GM12878 (cell line): ENCODE data around the gene RTN4R. TPM values are rescaled to one million over a fixed set of nuclear protein-coding genes. Genes with fewer than 3 reads are reported as not detected.
A peak's percentile ranks its signal among the peaks of the same experiment; 100 is the strongest.

Experiments
- ATAC-seq: fragments of 200-7000 bp; cut with Tn5 transposase; 3 replicates; pipeline ENCODE4 v1.9.1; 2020; ENCODE audit warnings: mild to moderate bottlenecking, moderate library complexity
- BruUV-seq: library from RNA; stranded (reverse); fragments of 400-500 nt; replicated peaks from 2 replicates; lab custom pipeline; 2021; lab: Mats Ljungman, UMichigan
- CTCF ChIA-PET: fragments of 300-600 bp; sonication (Branson Sonifier 250); formaldehyde crosslinking; extraction: SDS; loops from one replicate; lab custom pipeline; 2021; ENCODE audit warnings: inconsistent platforms; lab: Yijun Ruan, JAX
- POLR2A ChIA-PET: fragments of 350-600 bp; formaldehyde crosslinking; extraction: SDS; loops from one replicate; lab custom pipeline; 2021; ENCODE audit warnings: inconsistent platforms; lab: Charles Lee
- RAD21 ChIA-PET: fragments of 300-600 bp; sonication (Branson Sonifier 250); formaldehyde crosslinking; loops from one replicate; lab custom pipeline; 2023; ENCODE audit warnings: antibody characterized with exemption; ENCODE audit not compliant: unreplicated experiment; lab: Charles Lee
- SMC1A ChIA-PET: fragments of 300-600 bp; sonication (Branson Sonifier 250); formaldehyde crosslinking; loops from one replicate; lab custom pipeline; 2023; ENCODE audit not compliant: unreplicated experiment, uncharacterized antibody; lab: Charles Lee
- DNase-seq: peaks from one replicate; pipeline ENCODE4 v3.0.0-alpha.2; 2011; ENCODE audit warnings: low read depth, low spot score
- FAIRE-seq: peaks from 3 replicates; lab custom pipeline; 2011; peaks lifted over from hg19 to GRCh38; lab: Jason Lieb, UNC
- H2AFZ ChIP-seq: 2 replicates; pipeline ENCODE4 v1.6.0; 2011; ENCODE audit warnings: low read depth, low read length, control low read depth; ENCODE audit not compliant: control insufficient read depth
- H3K27ac ChIP-seq: 2 replicates; pipeline ENCODE4 v1.5.1; 2011; ENCODE audit warnings: control low read depth; ENCODE audit not compliant: control insufficient read depth, insufficient read depth
- H3K27me3 ChIP-seq, 2 experiments: replicated peaks in 1 of 2; 2 replicates each; pipeline versions ENCODE4 v1.6.0 to v1.6.1; 2011; ENCODE audit warnings: low read length in 1 of 2; ENCODE audit not compliant: control insufficient read depth in 2 of 2, insufficient read depth in 2 of 2
- H3K36me3 ChIP-seq, 2 experiments: 2 replicates each; pipeline ENCODE4 v1.5.1; 2011; ENCODE audit warnings: low read length in 1 of 2; ENCODE audit not compliant: control insufficient read depth in 2 of 2, insufficient read depth in 2 of 2
- H3K4me1 ChIP-seq: 2 replicates; pipeline ENCODE4 v1.6.1; 2011; ENCODE audit warnings: mild to moderate bottlenecking, low read length, moderate library complexity, mixed read lengths; ENCODE audit not compliant: control insufficient read depth, insufficient read depth
- H3K4me2 ChIP-seq: 2 replicates; pipeline ENCODE4 v1.6.0; 2011; ENCODE audit warnings: control low read depth; ENCODE audit not compliant: control insufficient read depth, insufficient read depth
- H3K4me3 ChIP-seq: fragments of 200-600 bp; sonication (generic); 2 replicates; pipeline ENCODE4 v1.5.1; 2016
- H3K79me2 ChIP-seq: 2 replicates; pipeline ENCODE4 v1.6.0; 2011; ENCODE audit warnings: low read length; ENCODE audit not compliant: control insufficient read depth, insufficient read depth
- H3K9ac ChIP-seq: 2 replicates; pipeline ENCODE4 v1.8.0; 2011; ENCODE audit warnings: low read length, control low read depth, mixed read lengths; ENCODE audit not compliant: control insufficient read depth, insufficient read depth
- H3K9me3 ChIP-seq: replicated peaks from 3 replicates; pipeline ENCODE4 v1.5.1; 2011; ENCODE audit warnings: mild to moderate bottlenecking, low read length; ENCODE audit not compliant: control insufficient read depth, insufficient read depth
- H4K20me1 ChIP-seq: 2 replicates; pipeline ENCODE4 v1.6.0; 2011; ENCODE audit not compliant: control insufficient read depth, insufficient read depth
- BCLAF1 ChIP-seq: fragments of 450-650 bp; IDR thresholded peaks from 2 replicates; pipeline ENCODE4 v1.6.1; 2017; ENCODE audit warnings: antibody characterized with exemption, mild to moderate bottlenecking, moderate library complexity
- HDAC6 ChIP-seq: fragments of 200-600 bp; sonication (generic); IDR thresholded peaks from one replicate; pipeline ENCODE4 v1.8.0; 2017; ENCODE audit warnings: antibody characterized with exemption; ENCODE audit not compliant: unreplicated experiment
- MLLT1 ChIP-seq: fragments of 450-650 bp; IDR thresholded peaks from 2 replicates; pipeline ENCODE4 v1.6.1; 2016; ENCODE audit warnings: mild to moderate bottlenecking
- NR2C1 ChIP-seq: fragments of 450-650 bp; IDR thresholded peaks from 2 replicates; pipeline ENCODE4 v1.6.1; 2017; ENCODE audit warnings: antibody characterized with exemption, mild to moderate bottlenecking, moderate library complexity
- USF1 ChIP-seq: IDR thresholded peaks from 2 replicates; pipeline ENCODE4 v1.6.1; 2011; ENCODE audit warnings: borderline replicate concordance, low read depth, mild to moderate bottlenecking, moderate library complexity, mixed read lengths, low read length; ENCODE audit not compliant: insufficient read depth; ENCODE audit errors: extremely low read length
- WGBS: methylation state at CpG from one replicate; pipeline ENCODE4 v1.1.6; 2016; ENCODE audit warnings: low lambda C conversion rate; ENCODE audit not compliant: insufficient replicate concordance, insufficient coverage; ENCODE audit errors: missing lambda C conversion rate; 5-methylcytosine and 5-hydroxymethylcytosine counted together
- in situ Hi-C: fragments of 300-500 bp; cut with MboI; formaldehyde crosslinking; loops from 9 replicates; pipeline ENCODE4 v1.14.3; 2018; ENCODE audit warnings: mixed read lengths
- intact Hi-C: fragments of 100-400 bp; cut with micrococcal nuclease; formaldehyde crosslinking; loops from one replicate; pipeline ENCODE4 v1.14.2; 2022; ENCODE audit not compliant: unreplicated experiment
- polyA plus RNA-seq, 11 experiments: library from polyadenylated mRNA; depleted of rRNA in 4 of 11; unstranded in 6 of 11; stranded (reverse) in 5 of 11; fragments of >200 nt; fragmentation: Nextera tagmentation in 4 of 11; fragmentation: Illumina TruSeq in 1 of 11; extraction: Ambion mirVana in 4 of 11; extraction: Trizol in 1 of 11; gene quantifications; 1 replicate in 1 of 11; 2 replicates in 10 of 11; pipeline versions ENCODE4 v1.2.1 to v1.2.3, GENCODE V29; 2011 to 2016; ENCODE audit warnings: inconsistent platforms in 2 of 11, missing spikeins in 2 of 11, low read depth in 1 of 11
- total RNA-seq, 4 experiments: library from RNA; depleted of rRNA in 3 of 4; stranded (reverse); fragments of >200 nt in 3 of 4; fragmentation: Illumina TruSeq in 1 of 4; extraction: Trizol in 1 of 4; gene quantifications; 2 replicates each; pipeline versions ENCODE4 v1.2.1 to v1.2.3, GENCODE V29; 2013 to 2021

Gene RTN4R
- total and polyA plus RNA-seq, 10 of the 15 experiments (the other 5 are each of a cell fraction or from before 2014, with no cell fraction given) = 0.03 to 1.0 (median 0.60) TPM; not detected in 2

- DNase-seq = no peak
- no TSS peak for BruUV-seq
- no peaks in the 10 kb centered on the region for H4K20me1 ChIP-seq
- peak overlapping the region; percentile 89 for H3K4me2 ChIP-seq
- SMC1A ChIA-PET = no interaction called here
- no peak overlapping the region for H3K9ac ChIP-seq
- in situ Hi-C loops = loop anchor here (10.0 kb wide), 1 partner anchor 144 kb away; the partner anchor contains the start of gene CCDC188
- POLR2A ChIA-PET = no interaction called here
- H2AFZ ChIP-seq = peak overlapping the region; percentile 80
- TF ChIP-seq HDAC6 (no peak), USF1 (peak; percentile 2)
- RAD21 ChIA-PET = no interaction called here
- no peak for FAIRE-seq
- intact Hi-C loops = no loop called here
- H3K36me3 ChIP-seq = no peaks in the 10 kb centered on the region
- CTCF ChIA-PET = no interaction called here
- peak; percentile 93 for ATAC-seq
- H3K79me2 ChIP-seq = no peaks in the 10 kb centered on the region
- H3K4me1 ChIP-seq = no peaks in the 10 kb centered on the region
- no peak overlapping the region for H3K27ac ChIP-seq
- H3K9me3 ChIP-seq = no peaks in the 10 kb centered on the region
- H3K4me3 ChIP-seq = peak overlapping the region; percentile 65; the same call in 1 of the 2 replicates
- 11% methylated on average over 50 of the region's 90 CpGs for WGBS
- H3K27me3 ChIP-seq = no peaks in the 10 kb centered on the region; a peak in 2 of 4 replicates
Measured at GRCh38 chr22:20298803-20299745, 31.0 kb upstream of the RTN4R start.

- Histone ChIP-seq H3K9me3 (no peaks in the 10 kb centered on the region), H3K36me3 (no peaks in the 10 kb centered on the region)
- RAD21 ChIA-PET = no interaction called here
- POLR2A ChIA-PET = no interaction called here
- TF ChIP-seq MLLT1 = no peak
- TF ChIP-seq NR2C1 = no peak
- no peak for TF ChIP-seq BCLAF1
- TF ChIP-seq, all 136 proteins: peak for 0
- no peak for FAIRE-seq
- Histone ChIP-seq H3K9ac (no peak overlapping the region), H3K27ac (no peak overlapping the region), H2AFZ (no peak overlapping the region), H3K4me2 (no peak overlapping the region), H3K27me3 (no peaks in the 10 kb centered on the region; a peak in 2 of 4 replicates), H3K4me3 (no peak overlapping the region), H3K79me2 (no peaks in the 10 kb centered on the region), H3K4me1 (no peaks in the 10 kb centered on the region), H4K20me1 (no peaks in the 10 kb centered on the region)
- in situ Hi-C loops (loop anchor here (10.0 kb wide), 1 partner anchor 143 kb away; the partner anchor contains the start of gene CCDC188), intact Hi-C loops (no loop called here)
- DNase-seq = no peak
- no TSS peak for BruUV-seq
- CTCF ChIA-PET = no interaction called here
- 74% methylated on average over 21 of the region's 25 CpGs for WGBS
- ATAC-seq = no peak
- SMC1A ChIA-PET = no interaction called here
Measured at GRCh38 chr22:20298110-20298802, 30.1 kb upstream of the RTN4R start.
